WTC11 (cell line): ENCODE data around the gene ATP6V0B. TPM values are rescaled to one million over a fixed set of nuclear protein-coding genes. Genes with fewer than 3 reads are reported as not detected.
A peak's percentile ranks its signal among the peaks of the same experiment; 100 is the strongest.

ENCODE experiments used
- CBFB ChIP-seq: sonication (generic); formaldehyde crosslinking; IDR thresholded peaks from 2 replicates; pipeline ENCODE4 v1.8.1; 2022; ENCODE audit warnings: mild to moderate bottlenecking, low read depth, missing genetic modification reagents
- ELF4 ChIP-seq: sonication (generic); formaldehyde crosslinking; IDR thresholded peaks from 2 replicates; pipeline ENCODE4 v1.8.1; 2022; ENCODE audit warnings: low read depth, mild to moderate bottlenecking, moderate library complexity, missing genetic modification reagents
- ESRRA ChIP-seq: sonication (generic); formaldehyde crosslinking; IDR thresholded peaks from 2 replicates; pipeline ENCODE4 v1.8.1; 2022; ENCODE audit warnings: mild to moderate bottlenecking, missing genetic modification reagents, borderline replicate concordance
- FOXJ3 ChIP-seq: sonication (generic); formaldehyde crosslinking; IDR thresholded peaks from 2 replicates; pipeline ENCODE4 v1.9.0; 2021; ENCODE audit warnings: missing genetic modification reagents, mild to moderate bottlenecking, borderline replicate concordance
- MAX ChIP-seq: sonication (generic); formaldehyde crosslinking; IDR thresholded peaks from 2 replicates; pipeline ENCODE4 v1.8.0; 2022; ENCODE audit warnings: mild to moderate bottlenecking, missing genetic modification reagents
- NFE2L1 ChIP-seq: sonication (generic); formaldehyde crosslinking; IDR thresholded peaks from 2 replicates; pipeline ENCODE4 v1.8.1; 2023; ENCODE audit warnings: missing genetic modification reagents
- NR2C2 ChIP-seq: sonication (generic); formaldehyde crosslinking; IDR thresholded peaks from 2 replicates; pipeline ENCODE4 v1.8.0; 2022; ENCODE audit warnings: mild to moderate bottlenecking, missing genetic modification reagents
- NR3C1 ChIP-seq: sonication (generic); formaldehyde crosslinking; conservative IDR thresholded peaks from 2 replicates; pipeline ENCODE4 v1.8.1; 2023; ENCODE audit warnings: low read depth, mild to moderate bottlenecking, missing genetic modification reagents
- PRRX2 ChIP-seq: fragments of 250-450 bp; sonication (Bioruptor Pico); IDR thresholded peaks from 2 replicates; pipeline ENCODE4 v1.8.0; 2021; ENCODE audit warnings: mild to moderate bottlenecking
- RELA ChIP-seq: sonication (generic); formaldehyde crosslinking; IDR thresholded peaks from 2 replicates; pipeline ENCODE4 v1.8.1; 2022; ENCODE audit warnings: missing genetic modification reagents, mild to moderate bottlenecking, borderline replicate concordance
- RORB ChIP-seq: fragments of 250-450 bp; sonication (Bioruptor Pico); IDR thresholded peaks from 2 replicates; pipeline ENCODE4 v1.9.0; 2021; ENCODE audit warnings: mild to moderate bottlenecking
- SMAD3 ChIP-seq: sonication (generic); formaldehyde crosslinking; IDR thresholded peaks from 2 replicates; pipeline ENCODE4 v1.8.0; 2022; ENCODE audit warnings: missing genetic modification reagents, mild to moderate bottlenecking, borderline replicate concordance
- SOX15 ChIP-seq: fragments of 250-450 bp; sonication (Bioruptor Pico); IDR thresholded peaks from 2 replicates; pipeline ENCODE4 v1.9.0; 2021; ENCODE audit warnings: mild to moderate bottlenecking
- ZMAT4 ChIP-seq: fragments of 250-450 bp; sonication (Bioruptor Pico); IDR thresholded peaks from 2 replicates; pipeline ENCODE4 v1.9.0; 2021; ENCODE audit warnings: mild to moderate bottlenecking
- ZNF138 ChIP-seq: sonication (generic); formaldehyde crosslinking; conservative IDR thresholded peaks from 2 replicates; pipeline ENCODE4 v1.8.1; 2022; ENCODE audit warnings: mild to moderate bottlenecking, moderate library complexity, missing genetic modification reagents
- ZNF317 ChIP-seq: sonication (generic); formaldehyde crosslinking; IDR thresholded peaks from 2 replicates; pipeline ENCODE4 v1.8.1; 2023; ENCODE audit warnings: low read depth, mild to moderate bottlenecking, moderate library complexity, missing genetic modification reagents, borderline replicate concordance
- ZNF423 ChIP-seq: fragments of 250-450 bp; sonication (Bioruptor Pico); IDR thresholded peaks from 2 replicates; pipeline ENCODE4 v2.1.2; 2022; ENCODE audit warnings: mild to moderate bottlenecking, moderate library complexity
- ZNF671 ChIP-seq: fragments of 250-450 bp; sonication (Bioruptor Pico); IDR thresholded peaks from 2 replicates; pipeline ENCODE4 v1.8.0; 2021; ENCODE audit warnings: mild to moderate bottlenecking
- total RNA-seq: library from RNA; stranded (reverse); gene quantifications from 3 replicates; pipeline ENCODE4 v1.2.3, GENCODE V29; 2021
- TF ChIP-seq, protein P1 (sequence below): sonication (generic); formaldehyde crosslinking; IDR thresholded peaks from 2 replicates; pipeline ENCODE4 v1.8.0; 2022; ENCODE audit warnings: mild to moderate bottlenecking, missing genetic modification reagents
- TF ChIP-seq, protein P2 (sequence below): sonication (generic); formaldehyde crosslinking; IDR thresholded peaks from 2 replicates; pipeline ENCODE4 v1.8.1; 2023; ENCODE audit warnings: mild to moderate bottlenecking, missing genetic modification reagents
- TF ChIP-seq, protein P3 (sequence below): sonication (generic); formaldehyde crosslinking; IDR thresholded peaks from 2 replicates; pipeline ENCODE4 v1.8.0; 2023; ENCODE audit warnings: missing genetic modification reagents, mild to moderate bottlenecking, borderline replicate concordance
- TF ChIP-seq, protein P4 (sequence below): fragments of 250-450 bp; sonication (Bioruptor Pico); IDR thresholded peaks from 2 replicates; pipeline ENCODE4 v1.9.0; 2021; ENCODE audit warnings: mild to moderate bottlenecking
- TF ChIP-seq, protein P5 (sequence below): sonication (generic); formaldehyde crosslinking; IDR thresholded peaks from 2 replicates; pipeline ENCODE4 v1.8.0; 2022; ENCODE audit warnings: missing genetic modification reagents

ATP6V0B gene
- total RNA-seq, 1 experiment from 2014 or later = 110 TPM

GRCh38 chr1:43979528-43980254 is 4.9 kb downstream of the ATP6V0B start (continued):
- TF ChIP-seq ZMAT4 (CRISPR knock-in tag) = no peak
- TF ChIP-seq FOXJ3 (CRISPR knock-in tag) = no peak
- TF ChIP-seq ZNF423 (CRISPR knock-in tag) = no peak
- no peak for TF ChIP-seq RORB
- TF ChIP-seq, protein P1, sequence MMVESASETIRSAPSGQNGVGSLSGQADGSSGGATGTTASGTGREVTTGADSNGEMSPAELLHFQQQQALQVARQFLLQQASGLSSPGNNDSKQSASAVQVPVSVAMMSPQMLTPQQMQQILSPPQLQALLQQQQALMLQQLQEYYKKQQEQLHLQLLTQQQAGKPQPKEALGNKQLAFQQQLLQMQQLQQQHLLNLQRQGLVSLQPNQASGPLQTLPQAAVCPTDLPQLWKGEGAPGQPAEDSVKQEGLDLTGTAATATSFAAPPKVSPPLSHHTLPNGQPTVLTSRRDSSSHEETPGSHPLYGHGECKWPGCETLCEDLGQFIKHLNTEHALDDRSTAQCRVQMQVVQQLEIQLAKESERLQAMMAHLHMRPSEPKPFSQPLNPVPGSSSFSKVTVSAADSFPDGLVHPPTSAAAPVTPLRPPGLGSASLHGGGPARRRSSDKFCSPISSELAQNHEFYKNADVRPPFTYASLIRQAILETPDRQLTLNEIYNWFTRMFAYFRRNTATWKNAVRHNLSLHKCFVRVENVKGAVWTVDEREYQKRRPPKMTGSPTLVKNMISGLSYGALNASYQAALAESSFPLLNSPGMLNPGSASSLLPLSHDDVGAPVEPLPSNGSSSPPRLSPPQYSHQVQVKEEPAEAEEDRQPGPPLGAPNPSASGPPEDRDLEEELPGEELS (CRISPR knock-in tag) = no peak
- peak; percentile 59; the same call in 1 of the 2 replicates for TF ChIP-seq SMAD3
- TF ChIP-seq, protein P2, sequence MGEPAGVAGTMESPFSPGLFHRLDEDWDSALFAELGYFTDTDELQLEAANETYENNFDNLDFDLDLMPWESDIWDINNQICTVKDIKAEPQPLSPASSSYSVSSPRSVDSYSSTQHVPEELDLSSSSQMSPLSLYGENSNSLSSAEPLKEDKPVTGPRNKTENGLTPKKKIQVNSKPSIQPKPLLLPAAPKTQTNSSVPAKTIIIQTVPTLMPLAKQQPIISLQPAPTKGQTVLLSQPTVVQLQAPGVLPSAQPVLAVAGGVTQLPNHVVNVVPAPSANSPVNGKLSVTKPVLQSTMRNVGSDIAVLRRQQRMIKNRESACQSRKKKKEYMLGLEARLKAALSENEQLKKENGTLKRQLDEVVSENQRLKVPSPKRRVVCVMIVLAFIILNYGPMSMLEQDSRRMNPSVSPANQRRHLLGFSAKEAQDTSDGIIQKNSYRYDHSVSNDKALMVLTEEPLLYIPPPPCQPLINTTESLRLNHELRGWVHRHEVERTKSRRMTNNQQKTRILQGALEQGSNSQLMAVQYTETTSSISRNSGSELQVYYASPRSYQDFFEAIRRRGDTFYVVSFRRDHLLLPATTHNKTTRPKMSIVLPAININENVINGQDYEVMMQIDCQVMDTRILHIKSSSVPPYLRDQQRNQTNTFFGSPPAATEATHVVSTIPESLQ (CRISPR knock-in tag) = no peak
- TF ChIP-seq, protein P3, sequence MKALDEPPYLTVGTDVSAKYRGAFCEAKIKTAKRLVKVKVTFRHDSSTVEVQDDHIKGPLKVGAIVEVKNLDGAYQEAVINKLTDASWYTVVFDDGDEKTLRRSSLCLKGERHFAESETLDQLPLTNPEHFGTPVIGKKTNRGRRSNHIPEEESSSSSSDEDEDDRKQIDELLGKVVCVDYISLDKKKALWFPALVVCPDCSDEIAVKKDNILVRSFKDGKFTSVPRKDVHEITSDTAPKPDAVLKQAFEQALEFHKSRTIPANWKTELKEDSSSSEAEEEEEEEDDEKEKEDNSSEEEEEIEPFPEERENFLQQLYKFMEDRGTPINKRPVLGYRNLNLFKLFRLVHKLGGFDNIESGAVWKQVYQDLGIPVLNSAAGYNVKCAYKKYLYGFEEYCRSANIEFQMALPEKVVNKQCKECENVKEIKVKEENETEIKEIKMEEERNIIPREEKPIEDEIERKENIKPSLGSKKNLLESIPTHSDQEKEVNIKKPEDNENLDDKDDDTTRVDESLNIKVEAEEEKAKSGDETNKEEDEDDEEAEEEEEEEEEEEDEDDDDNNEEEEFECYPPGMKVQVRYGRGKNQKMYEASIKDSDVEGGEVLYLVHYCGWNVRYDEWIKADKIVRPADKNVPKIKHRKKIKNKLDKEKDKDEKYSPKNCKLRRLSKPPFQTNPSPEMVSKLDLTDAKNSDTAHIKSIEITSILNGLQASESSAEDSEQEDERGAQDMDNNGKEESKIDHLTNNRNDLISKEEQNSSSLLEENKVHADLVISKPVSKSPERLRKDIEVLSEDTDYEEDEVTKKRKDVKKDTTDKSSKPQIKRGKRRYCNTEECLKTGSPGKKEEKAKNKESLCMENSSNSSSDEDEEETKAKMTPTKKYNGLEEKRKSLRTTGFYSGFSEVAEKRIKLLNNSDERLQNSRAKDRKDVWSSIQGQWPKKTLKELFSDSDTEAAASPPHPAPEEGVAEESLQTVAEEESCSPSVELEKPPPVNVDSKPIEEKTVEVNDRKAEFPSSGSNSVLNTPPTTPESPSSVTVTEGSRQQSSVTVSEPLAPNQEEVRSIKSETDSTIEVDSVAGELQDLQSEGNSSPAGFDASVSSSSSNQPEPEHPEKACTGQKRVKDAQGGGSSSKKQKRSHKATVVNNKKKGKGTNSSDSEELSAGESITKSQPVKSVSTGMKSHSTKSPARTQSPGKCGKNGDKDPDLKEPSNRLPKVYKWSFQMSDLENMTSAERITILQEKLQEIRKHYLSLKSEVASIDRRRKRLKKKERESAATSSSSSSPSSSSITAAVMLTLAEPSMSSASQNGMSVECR (CRISPR knock-in tag) = 0 out of 2 replicates have a peak, but pooled peaks have one; percentile 23
- TF ChIP-seq, protein P4, sequence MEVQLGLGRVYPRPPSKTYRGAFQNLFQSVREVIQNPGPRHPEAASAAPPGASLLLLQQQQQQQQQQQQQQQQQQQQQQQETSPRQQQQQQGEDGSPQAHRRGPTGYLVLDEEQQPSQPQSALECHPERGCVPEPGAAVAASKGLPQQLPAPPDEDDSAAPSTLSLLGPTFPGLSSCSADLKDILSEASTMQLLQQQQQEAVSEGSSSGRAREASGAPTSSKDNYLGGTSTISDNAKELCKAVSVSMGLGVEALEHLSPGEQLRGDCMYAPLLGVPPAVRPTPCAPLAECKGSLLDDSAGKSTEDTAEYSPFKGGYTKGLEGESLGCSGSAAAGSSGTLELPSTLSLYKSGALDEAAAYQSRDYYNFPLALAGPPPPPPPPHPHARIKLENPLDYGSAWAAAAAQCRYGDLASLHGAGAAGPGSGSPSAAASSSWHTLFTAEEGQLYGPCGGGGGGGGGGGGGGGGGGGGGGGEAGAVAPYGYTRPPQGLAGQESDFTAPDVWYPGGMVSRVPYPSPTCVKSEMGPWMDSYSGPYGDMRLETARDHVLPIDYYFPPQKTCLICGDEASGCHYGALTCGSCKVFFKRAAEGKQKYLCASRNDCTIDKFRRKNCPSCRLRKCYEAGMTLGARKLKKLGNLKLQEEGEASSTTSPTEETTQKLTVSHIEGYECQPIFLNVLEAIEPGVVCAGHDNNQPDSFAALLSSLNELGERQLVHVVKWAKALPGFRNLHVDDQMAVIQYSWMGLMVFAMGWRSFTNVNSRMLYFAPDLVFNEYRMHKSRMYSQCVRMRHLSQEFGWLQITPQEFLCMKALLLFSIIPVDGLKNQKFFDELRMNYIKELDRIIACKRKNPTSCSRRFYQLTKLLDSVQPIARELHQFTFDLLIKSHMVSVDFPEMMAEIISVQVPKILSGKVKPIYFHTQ (CRISPR knock-in tag) = no peak
- peak; percentile 82 for TF ChIP-seq MAX (CRISPR knock-in tag)
- no peak for TF ChIP-seq ZNF317 (CRISPR knock-in tag)
- no peak for TF ChIP-seq CBFB (CRISPR knock-in tag)
- TF ChIP-seq RELA (CRISPR knock-in tag) = no peak
- TF ChIP-seq, protein P5, sequence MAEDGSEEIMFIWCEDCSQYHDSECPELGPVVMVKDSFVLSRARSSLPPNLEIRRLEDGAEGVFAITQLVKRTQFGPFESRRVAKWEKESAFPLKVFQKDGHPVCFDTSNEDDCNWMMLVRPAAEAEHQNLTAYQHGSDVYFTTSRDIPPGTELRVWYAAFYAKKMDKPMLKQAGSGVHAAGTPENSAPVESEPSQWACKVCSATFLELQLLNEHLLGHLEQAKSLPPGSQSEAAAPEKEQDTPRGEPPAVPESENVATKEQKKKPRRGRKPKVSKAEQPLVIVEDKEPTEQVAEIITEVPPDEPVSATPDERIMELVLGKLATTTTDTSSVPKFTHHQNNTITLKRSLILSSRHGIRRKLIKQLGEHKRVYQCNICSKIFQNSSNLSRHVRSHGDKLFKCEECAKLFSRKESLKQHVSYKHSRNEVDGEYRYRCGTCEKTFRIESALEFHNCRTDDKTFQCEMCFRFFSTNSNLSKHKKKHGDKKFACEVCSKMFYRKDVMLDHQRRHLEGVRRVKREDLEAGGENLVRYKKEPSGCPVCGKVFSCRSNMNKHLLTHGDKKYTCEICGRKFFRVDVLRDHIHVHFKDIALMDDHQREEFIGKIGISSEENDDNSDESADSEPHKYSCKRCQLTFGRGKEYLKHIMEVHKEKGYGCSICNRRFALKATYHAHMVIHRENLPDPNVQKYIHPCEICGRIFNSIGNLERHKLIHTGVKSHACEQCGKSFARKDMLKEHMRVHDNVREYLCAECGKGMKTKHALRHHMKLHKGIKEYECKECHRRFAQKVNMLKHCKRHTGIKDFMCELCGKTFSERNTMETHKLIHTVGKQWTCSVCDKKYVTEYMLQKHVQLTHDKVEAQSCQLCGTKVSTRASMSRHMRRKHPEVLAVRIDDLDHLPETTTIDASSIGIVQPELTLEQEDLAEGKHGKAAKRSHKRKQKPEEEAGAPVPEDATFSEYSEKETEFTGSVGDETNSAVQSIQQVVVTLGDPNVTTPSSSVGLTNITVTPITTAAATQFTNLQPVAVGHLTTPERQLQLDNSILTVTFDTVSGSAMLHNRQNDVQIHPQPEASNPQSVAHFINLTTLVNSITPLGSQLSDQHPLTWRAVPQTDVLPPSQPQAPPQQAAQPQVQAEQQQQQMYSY (CRISPR knock-in tag) = no peak
- TF ChIP-seq ZNF138 = no peak
- no peak for TF ChIP-seq SOX15 (CRISPR knock-in tag)
- TF ChIP-seq NR2C2 (CRISPR knock-in tag) = peak; percentile 46
- TF ChIP-seq NFE2L1 (CRISPR knock-in tag) = no peak
- TF ChIP-seq ESRRA = no peak
- TF ChIP-seq NR3C1 = no peak
- TF ChIP-seq PRRX2 (CRISPR knock-in tag) = no peak
- no peak for TF ChIP-seq ELF4 (CRISPR knock-in tag)
- no peak for TF ChIP-seq ZNF671
